ENCODE measurements around the gene SOX13.

Gene SOX13

DNA sequence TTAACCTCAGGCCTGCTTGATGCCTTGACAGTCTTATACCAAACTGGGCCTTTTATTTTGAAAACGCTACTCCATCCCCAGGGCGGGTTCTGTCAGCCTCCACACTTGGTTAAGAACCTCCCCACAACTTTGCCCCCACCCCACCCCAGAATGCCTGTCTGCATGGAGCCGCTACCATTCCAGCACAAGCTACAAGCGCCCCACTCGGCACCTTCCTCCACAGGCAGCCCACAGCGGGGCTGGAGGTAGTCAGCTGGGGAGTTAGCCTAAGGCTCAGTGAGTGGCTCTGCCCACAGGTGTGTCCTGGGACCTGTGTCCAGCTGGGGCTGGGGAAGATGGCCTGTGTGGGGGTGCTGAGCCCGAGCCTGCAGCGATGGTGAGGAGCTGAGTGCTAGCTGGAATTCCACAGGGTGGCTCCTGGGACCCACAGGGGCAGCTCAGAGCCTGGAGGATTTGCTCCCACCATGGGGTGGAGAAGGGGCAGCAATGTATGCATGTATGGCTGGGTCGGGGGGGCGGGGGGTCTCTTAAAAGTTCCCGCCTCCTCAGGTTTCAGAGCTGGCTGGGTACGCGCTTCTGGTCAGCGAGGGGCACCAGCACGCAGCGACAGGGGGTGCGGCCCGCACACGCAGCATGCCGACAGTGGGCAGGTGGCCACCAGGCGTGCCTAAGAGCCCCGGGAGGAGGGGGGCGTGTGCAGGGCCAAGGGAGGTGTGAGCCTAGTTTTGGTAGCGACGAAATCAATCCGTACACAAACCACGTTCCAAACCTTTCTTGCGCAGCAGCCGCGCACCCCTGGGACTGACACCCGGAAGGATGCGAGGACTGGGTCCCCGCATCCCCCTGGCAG, 78.0 kb downstream of the SOX13 start:
- no peaks in the 10 kb centered on the region for H3K36me3 Mint-ChIP-seq (ENCODE audit: low read depth)
- no peaks in the 10 kb centered on the region for H3K9me3 Mint-ChIP-seq
- H3K27ac Mint-ChIP-seq = no peak overlapping the region
- peaks cover 43% of the 10 kb centered on the region for H3K27me3 Mint-ChIP-seq (ENCODE audit: low read depth)
- no peaks in the 10 kb centered on the region for H3K4me1 Mint-ChIP-seq (ENCODE audit: low read depth)
- peak overlapping the region; percentile 62 for H3K4me3 Mint-ChIP-seq

DNA sequence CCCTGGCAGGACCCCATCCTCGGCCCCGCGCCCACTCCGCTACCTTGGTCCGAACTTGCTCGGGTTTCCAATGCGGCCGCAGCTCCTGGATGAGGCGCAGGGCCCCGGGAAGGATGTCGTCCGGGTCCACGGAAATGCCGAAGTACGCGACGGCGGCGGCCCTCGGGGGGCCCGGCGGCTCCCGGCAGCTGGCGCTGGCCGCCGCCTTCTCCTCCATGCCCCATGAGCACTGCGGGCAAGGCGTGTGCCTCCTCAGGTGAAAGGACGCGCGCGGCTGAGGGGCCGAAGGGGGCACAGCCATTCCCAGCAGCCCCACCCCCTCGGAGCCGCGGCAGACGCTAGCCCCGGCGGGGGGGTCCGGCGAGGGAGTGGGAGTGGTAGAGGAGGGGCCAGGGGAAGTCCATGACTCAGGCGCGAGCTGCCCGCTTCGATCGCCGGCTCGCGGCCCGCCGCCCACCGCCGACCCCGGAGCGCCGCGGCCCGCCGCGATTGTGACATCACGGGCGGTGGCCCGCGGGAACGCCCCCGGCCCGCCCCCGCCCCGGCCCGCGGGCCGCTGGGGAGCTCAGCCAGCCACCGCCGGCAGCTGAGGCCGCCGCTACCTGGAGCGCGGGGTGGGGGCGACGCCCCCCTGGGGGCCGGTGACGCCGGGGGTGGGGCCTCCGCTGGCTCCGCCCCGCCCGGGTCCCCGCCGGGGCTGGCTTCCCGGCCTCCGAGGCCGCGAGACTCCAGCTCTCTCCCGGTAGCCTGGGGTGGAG, 78.8 kb downstream of the SOX13 start, which contains the start of gene ETNK2:
Gene ETNK2 (minus strand): TSS at position 493 of the 758 bp plus-strand sequence. CDS start 192 bp downstream, at position 301.
- Mint-ChIP-seq H3K27me3 (ENCODE audit: low read depth) (peaks cover 43% of the 10 kb centered on the region), H3K36me3 (ENCODE audit: low read depth) (no peaks in the 10 kb centered on the region), H3K27ac (no peak within 1 kb of the TSS), H3K9me3 (no peaks in the 10 kb centered on the region), H3K4me1 (ENCODE audit: low read depth) (no peaks in the 10 kb centered on the region), H3K4me3 (peak within 1 kb of the TSS; percentile 46)

DNA sequence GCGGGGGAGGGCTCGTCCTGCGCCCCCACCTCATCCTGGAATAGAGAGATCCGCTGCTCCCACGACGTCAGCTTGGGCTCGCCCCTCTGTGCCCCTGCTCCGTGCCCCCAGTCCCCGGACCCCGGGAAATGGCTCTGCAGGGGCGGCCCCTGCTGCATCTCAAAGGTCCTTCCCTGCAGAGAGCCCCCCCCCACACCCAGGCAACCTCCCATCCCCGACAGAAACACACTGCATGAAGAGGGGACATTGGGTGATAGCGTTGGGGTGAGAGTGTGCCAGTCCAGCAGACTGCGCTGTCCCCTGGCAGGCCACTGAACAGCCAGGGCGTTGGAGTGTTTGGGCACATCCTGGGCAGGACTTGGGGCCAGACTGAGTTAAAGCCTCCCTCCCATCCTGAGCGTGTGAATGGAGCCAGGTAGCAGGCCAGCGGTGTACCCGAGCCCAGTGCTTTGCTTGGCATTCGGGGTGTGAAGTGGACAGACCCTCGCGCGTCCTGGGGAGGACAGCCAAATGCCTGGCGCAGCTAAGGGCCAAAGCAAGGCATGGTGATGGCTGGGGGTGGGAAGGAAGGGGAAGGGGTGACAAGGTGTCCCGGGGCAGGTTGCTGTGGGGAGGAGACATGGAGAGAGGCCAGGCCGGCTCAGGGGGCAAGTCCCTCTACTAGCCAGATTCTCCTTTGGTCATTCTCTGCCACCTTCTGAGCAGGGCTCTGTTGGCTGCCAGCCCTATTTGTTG, 79.6 kb downstream of the SOX13 start:
- Mint-ChIP-seq H3K27me3 (ENCODE audit: low read depth) (peaks cover 43% of the 10 kb centered on the region), H3K36me3 (ENCODE audit: low read depth) (no peaks in the 10 kb centered on the region), H3K4me1 (ENCODE audit: low read depth) (no peaks in the 10 kb centered on the region), H3K9me3 (no peaks in the 10 kb centered on the region), H3K4me3 (peak overlapping the region; percentile 2), H3K27ac (no peak overlapping the region)

DNA sequence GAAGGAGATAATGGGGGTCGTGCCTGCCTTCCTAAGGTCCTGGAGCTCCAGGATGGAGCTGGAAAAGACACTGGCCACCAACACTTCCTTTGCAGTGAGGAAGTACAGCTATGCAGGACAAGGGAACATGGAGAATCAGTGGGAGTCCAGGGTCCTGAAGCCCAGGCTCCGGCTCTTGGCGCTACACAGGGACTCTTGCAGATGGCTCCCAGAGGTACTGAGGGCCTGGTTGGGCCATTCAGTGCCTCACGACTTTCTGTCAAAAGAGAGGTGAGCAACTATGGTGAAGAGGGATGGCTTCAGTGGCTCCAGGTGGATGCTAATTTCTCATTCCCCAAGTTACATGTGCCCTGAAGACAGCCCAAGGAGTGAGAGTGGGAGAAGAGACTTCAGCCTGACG, 80.8 kb downstream of the SOX13 start:
- no peaks in the 10 kb centered on the region for H3K36me3 Mint-ChIP-seq (ENCODE audit: low read depth)
- no peak overlapping the region for H3K4me3 Mint-ChIP-seq
- H3K27ac Mint-ChIP-seq = no peak overlapping the region
- no peaks in the 10 kb centered on the region for H3K9me3 Mint-ChIP-seq
- H3K4me1 Mint-ChIP-seq (ENCODE audit: low read depth) = no peaks in the 10 kb centered on the region
- H3K27me3 Mint-ChIP-seq (ENCODE audit: low read depth) = peaks cover 43% of the 10 kb centered on the region

DNA sequence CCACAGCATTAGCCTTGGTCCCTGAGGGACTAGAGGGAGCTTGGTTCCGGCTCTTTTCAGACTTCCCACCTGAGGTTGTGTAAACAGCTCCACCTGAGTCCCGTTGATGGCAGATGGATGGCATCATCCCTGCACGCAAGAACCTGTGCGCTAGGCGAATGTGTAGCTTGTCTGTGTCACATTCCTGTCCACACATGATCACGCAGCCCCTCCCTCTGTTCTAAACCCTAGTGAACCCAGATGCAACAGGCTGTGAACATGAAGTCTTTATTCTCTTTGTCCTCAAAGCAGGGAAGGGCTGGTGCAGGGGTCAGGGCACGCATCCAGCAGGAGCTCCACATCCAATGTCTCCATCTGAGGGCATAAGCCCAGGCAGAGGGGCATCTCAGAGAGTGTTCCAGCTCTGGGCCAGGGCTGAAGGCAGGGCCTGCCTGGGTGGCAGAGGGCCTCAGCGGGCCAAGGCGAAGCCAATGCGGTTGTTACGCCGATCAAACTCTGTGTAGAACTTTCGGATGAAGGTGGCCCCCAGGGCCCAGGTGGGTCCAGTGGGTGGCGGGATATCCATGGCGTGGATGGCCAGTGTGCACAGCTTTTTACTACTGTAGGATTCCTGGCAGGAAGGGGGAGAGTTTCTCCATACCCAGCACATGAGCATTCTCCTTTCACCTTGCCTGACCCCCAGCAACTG, 81.8 kb downstream of the SOX13 start:
- peaks cover 38% of the 10 kb centered on the region for H3K27me3 Mint-ChIP-seq (ENCODE audit: low read depth)
- H3K9me3 Mint-ChIP-seq = no peaks in the 10 kb centered on the region
- no peaks in the 10 kb centered on the region for H3K4me1 Mint-ChIP-seq (ENCODE audit: low read depth)
- no peaks in the 10 kb centered on the region for H3K36me3 Mint-ChIP-seq (ENCODE audit: low read depth)
- H3K4me3 Mint-ChIP-seq = no peak overlapping the region
- H3K27ac Mint-ChIP-seq = no peak overlapping the region

DNA sequence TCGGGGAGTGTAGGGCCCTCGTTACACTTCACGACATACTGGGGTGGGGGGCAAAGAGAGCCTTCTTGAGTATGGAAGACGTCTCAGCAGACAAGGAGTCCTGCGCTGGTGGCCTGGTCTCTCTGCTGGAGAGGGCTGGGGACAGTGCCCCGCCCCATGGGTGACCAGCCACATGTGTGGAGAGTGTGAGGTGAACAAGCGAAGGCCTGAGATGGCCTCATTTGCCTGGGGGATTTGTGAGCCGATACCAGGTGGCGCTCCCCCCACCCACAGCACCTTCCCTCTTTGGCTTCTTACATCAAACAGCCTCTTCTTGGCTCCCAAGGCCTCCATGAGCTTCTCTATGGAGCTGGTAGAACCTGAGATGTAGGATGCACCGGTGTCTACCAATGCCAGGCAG, 83.0 kb downstream of the SOX13 start:
- no peak overlapping the region for H3K27ac Mint-ChIP-seq
- no peaks in the 10 kb centered on the region for H3K36me3 Mint-ChIP-seq (ENCODE audit: low read depth)
- no peaks in the 10 kb centered on the region for H3K4me1 Mint-ChIP-seq (ENCODE audit: low read depth)

DNA sequence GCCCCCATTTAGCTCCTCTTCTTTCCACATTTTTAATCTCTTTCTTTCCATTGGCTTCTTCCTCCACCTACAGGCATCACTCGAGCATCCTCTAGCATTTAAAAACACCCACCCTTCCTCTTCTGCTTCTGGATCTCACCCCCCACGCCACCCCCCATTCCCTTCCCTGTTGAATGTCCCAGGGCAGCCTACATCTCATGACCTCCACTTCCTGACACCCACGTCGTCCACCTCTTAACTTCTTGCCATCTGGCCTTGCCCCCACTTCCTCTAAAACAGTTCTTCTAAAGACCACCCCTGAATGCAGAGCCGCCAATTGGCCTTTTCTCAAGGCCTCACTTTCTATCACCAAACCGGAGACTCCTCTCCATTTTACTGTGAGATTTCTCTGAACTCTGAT, 85.0 kb downstream of the SOX13 start:
- no peak overlapping the region for H3K4me3 Mint-ChIP-seq
- no peaks in the 10 kb centered on the region for H3K9me3 Mint-ChIP-seq
- peaks cover 24% of the 10 kb centered on the region for H3K27me3 Mint-ChIP-seq (ENCODE audit: low read depth)
- H3K27ac Mint-ChIP-seq = no peak overlapping the region
- H3K36me3 Mint-ChIP-seq (ENCODE audit: low read depth) = no peaks in the 10 kb centered on the region
- H3K4me1 Mint-ChIP-seq (ENCODE audit: low read depth) = no peaks in the 10 kb centered on the region

More for the DNA sequence above, 83.0 kb downstream of the SOX13 start:
- Mint-ChIP-seq H3K9me3 (no peaks in the 10 kb centered on the region), H3K4me3 (no peak overlapping the region), H3K27me3 (ENCODE audit: low read depth) (peaks cover 33% of the 10 kb centered on the region)

DNA sequence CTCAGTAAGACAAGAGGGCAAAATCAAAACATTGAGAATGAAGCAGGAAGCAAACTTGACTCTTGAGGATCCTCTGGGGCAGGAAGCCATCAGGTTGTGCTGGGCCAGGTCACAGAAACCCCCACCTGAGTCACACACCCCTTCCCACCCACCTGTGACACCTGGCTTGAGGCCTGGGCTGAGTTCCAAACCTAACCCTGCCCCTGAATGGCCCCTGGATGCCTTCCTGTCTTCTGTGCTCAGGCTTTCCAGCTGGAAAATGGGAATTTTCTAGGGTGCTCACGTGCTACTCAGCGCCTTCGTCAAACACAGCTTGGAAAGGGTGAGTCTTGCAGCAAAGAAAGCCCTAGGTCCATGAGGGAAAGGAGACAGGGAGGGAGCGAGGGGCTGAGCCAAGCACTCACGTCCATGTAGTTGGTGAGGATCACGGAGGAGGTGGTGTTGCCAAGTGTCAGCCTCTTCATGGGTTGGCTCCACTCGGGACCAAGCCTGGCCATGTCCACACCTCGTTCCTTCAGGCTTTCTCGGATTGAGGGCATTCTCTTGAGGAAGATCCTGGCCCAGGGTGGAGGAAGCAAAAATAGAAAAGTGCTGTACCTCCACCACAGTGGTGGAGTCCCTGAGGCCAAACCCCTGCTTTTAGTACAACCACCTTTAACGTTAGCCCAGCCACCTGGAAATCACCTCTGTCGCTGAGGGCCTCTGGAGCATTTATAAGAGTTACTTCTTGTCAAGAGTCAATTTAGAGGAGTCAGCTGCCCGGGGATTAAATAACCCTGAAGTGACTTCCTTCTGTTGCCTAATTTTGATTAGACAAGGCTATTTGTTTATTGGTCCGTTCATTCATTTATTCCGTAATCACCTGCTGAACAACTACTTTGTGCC, 88.9 kb downstream of the SOX13 start:
- Mint-ChIP-seq H3K36me3 (ENCODE audit: low read depth) (no peaks in the 10 kb centered on the region), H3K4me1 (ENCODE audit: low read depth) (no peaks in the 10 kb centered on the region), H3K27ac (no peak overlapping the region), H3K4me3 (no peak overlapping the region), H3K27me3 (ENCODE audit: low read depth) (peaks cover 10% of the 10 kb centered on the region), H3K9me3 (no peaks in the 10 kb centered on the region)

DNA sequence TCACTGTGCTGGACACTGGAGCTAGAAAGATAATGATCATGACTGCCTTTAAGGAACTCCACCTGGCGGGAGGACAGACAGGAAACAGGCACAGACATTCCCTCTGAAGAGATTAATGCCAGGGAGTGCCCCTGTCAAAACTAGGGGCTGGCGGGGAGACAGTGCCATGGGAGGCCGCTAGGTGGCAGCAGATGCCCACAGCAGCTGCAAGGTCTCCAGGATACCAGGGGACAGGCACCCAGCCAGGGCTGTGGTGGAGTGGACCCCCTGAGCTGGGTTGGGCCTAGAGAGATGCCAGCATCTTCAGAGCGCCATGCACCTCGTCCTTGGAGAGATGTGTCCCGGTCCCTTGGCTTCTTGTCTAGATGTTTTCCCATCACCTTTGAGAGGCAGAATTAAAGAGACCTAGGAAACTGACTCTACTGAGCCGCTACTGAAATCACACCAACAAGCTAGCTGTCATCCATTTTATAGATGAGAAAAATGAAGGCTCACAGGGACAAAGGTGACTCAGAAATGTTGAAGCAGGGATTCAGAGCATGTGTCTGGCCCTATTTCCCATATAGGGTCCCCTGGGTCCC, 89.7 kb downstream of the SOX13 start:
- H3K4me3 Mint-ChIP-seq = no peak overlapping the region
- H3K27me3 Mint-ChIP-seq (ENCODE audit: low read depth) = peaks cover 10% of the 10 kb centered on the region

DNA sequence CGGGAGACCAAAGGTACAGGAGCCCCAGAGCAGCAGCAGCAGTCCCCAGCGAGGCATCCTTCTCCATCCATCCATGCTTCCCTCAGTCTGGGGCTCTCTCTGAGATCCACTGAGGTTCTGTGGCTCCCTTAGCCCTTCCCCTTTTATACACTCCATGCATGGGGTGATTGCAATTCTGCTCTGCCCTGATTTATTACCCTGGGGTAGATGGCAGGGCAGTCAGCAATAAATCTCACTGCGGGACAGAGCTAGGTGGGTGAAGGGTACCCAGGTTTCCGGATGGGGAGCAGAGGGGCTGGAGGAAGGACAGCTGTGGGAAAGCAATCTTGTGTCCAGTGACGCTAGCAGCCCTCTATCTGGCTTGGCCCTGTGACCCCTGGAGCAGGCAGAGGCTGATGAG, 93.3 kb downstream of the SOX13 start, which contains the start of gene REN:
Gene REN (minus strand): TSS at position 119 of the 400 bp plus-strand sequence. CDS start 44 bp downstream, at position 75.
- Mint-ChIP-seq H3K27me3 (ENCODE audit: low read depth) (peaks cover 4% of the 10 kb centered on the region), H3K27ac (no peak within 1 kb of the TSS), H3K4me1 (ENCODE audit: low read depth) (no peaks in the 10 kb centered on the region), H3K4me3 (no peak within 1 kb of the TSS), H3K36me3 (ENCODE audit: low read depth) (no peaks in the 10 kb centered on the region), H3K9me3 (peaks cover 31% of the 10 kb centered on the region)

More for the DNA sequence above, 89.7 kb downstream of the SOX13 start:
- Mint-ChIP-seq H3K4me1 (ENCODE audit: low read depth) (no peaks in the 10 kb centered on the region), H3K27ac (no peak overlapping the region), H3K36me3 (ENCODE audit: low read depth) (no peaks in the 10 kb centered on the region), H3K9me3 (peaks cover 5% of the 10 kb centered on the region)

DNA sequence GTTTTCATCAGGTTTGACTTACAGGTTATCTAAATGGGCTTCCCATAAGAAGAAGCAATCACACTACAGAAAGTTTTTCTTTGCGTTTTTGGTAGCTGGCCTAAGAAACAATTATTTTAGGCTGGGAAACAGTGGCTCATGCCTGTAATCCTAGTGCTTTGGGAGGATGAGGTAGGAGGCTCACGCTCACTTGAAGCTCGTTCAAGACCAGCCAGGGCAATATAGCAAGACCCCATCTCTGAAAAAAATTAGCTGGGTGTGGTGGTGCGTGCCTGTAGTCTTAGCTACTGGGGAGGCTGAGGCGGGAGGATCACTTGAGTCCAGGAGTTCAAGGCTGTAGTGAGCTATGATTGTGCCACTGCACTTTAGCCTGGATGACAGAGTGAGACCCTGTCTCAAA, 94.8 kb downstream of the SOX13 start:
- Mint-ChIP-seq H3K27ac (no peak overlapping the region), H3K4me3 (no peak overlapping the region), H3K4me1 (ENCODE audit: low read depth) (no peaks in the 10 kb centered on the region), H3K9me3 (peaks cover 44% of the 10 kb centered on the region), H3K27me3 (ENCODE audit: low read depth) (peaks cover 4% of the 10 kb centered on the region), H3K36me3 (ENCODE audit: low read depth) (no peaks in the 10 kb centered on the region)

DNA sequence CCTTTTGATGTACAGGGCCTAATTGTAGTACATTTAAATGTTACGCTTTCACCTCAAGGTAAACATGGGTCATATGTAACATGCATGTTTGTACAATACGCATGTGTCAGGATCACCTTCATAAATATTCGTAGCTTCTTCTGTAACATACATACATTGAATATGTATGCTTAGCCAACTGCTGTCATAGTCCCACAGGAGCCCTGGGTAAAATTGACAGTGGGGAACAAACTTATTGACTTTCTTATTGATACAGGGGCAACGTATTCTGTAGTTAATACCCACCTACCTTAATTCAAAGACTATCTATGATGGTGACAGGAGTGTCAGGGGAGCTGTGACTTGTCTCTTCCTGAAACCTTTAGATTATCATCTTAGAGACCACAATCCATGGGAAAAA, 96.9 kb downstream of the SOX13 start:
- Mint-ChIP-seq H3K27me3 (ENCODE audit: low read depth) (peaks cover 4% of the 10 kb centered on the region), H3K27ac (no peak overlapping the region), H3K4me1 (ENCODE audit: low read depth) (no peaks in the 10 kb centered on the region), H3K36me3 (ENCODE audit: low read depth) (no peaks in the 10 kb centered on the region), H3K4me3 (no peak overlapping the region), H3K9me3 (peaks cover 51% of the 10 kb centered on the region)
